Raji (cell line): ENCODE data around the gene PPIH.

Source experiments
- POLR2A ChIP-seq: IDR thresholded peaks from 2 replicates; pipeline ENCODE4 v1.6.1; 2011; ENCODE audit warnings: low read depth, low read length, control low read depth; ENCODE audit not compliant: insufficient read depth

Gene PPIH

GRCh38 chr1:42680921-42681683 lies 22.9 kb downstream of the PPIH start:
- TF ChIP-seq POLR2A = no peak

DNA sequence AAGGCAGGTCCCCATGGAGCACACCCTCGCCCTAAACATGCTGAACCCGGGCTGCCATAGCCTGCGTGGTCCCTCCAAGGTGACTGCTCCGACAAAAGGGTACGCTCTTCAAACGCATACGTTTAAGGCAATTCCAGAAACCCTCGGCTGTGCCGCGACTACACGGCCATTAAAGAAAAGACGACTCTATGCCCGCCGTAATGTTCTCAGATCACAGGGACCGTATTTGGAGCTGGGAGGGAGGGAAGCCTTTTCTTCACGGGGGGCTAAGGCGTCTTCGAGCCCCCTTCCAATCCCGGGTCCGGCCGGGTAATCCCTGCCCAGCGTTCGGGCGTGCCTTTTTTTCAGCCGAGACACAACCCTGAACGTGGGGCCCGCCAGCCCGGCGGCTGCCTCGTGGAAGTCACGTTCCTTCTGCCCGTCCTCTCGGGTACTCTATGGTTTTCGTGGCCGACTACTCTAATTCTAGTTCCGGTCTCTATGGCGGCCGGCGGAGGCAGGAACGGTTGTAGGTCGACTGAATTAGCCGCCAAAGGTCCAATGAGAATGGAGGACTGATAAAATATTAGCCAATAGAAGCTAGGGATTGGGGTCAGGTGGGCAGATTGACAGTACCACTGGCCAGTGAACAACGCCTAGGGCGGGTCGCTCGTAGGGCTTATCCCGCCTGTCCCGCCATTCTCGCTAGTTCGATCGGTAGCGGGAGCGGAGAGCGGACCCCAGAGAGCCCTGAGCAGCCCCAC lies 23.7 kb downstream of the PPIH start, which contains the start of gene YBX1:
Gene YBX1, plus strand, starts transcription at position 678 of the 743 bp plus-strand sequence. CDS start 148 bp downstream, outside the sequence.
- peak; percentile 69 for TF ChIP-seq POLR2A

DNA sequence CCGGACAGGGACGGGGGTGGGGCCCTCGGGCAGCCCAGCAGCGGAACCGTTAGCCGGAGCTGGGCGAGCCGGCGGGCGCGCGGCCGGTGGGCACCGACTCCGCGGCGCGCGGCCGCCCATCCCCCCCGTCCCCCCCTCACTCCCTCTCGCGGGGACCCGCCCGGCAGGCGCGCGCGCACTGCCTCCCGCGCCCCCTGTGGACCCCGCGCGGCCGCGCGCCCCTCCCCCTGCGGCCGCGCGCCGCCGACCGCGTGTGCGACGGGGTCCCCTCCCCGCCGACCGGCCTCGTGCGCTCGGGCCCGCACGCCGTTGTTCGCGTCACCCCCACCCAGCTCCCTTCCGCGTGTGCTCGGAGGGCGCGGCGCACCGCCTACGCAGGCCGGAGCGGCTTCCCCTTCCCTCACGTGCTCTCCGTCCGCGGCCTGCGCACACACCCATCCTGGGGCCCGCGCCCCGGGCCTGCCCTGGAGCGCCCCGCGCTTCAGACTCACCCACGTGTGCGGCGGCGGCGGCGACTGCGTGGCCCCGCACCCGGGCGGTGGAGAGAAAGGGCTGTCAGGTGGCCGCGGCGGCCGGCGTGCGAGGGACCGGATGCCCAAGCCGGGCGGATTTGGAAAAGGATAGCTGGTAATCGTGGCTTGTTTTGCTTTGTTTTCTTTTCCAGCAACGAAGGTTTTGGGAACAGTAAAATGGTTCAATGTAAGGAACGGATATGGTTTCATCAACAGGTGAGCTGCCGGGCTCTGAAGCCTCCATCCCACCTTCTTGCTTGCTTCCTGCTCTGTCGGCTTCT lies 24.7 kb downstream of the PPIH start:
- TF ChIP-seq POLR2A = peak; percentile 59

DNA sequence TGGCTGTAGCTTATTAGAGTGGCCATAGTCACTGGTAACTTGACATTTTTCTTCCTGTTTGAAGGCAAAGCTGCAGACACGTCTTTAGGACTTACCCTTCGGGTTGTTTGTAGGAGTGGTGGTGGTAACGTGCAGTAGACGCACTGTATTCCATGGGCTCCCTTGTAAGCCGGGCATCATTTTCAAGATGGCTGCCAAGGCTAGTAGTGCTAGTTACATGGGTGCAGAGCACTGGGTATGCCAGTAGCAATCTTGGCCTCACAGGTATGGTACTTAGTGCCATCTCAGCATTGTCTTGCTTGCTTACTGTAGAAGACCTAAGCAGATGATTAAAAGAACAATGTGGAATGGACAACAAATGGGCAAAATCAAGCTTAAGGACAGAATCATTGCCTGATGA lies 25.9 kb downstream of the PPIH start:
- no peak for TF ChIP-seq POLR2A

- no peak for TF ChIP-seq POLR2A
Measured at GRCh38 chr1:42686418-42686817, 28.2 kb downstream of the PPIH start.

DNA sequence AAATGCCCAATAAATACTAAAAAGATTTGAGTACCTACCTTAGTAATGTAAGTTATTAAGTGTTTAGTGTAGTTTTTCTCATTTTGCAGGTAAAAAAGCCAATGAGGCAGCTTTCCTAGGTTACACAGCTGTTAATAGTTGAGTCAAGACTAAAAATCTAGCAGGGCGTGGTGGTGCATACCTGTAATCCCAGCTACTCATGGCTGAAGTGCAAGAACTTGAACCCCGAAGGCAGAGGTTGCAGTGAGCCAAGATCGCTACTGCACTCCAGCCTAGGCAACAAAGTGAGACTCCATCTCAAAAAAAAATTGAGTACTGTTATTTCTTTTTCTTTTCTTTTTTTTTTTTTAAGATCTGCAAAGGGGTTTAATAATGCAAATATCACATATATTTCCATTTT lies 31.7 kb downstream of the PPIH start:
- TF ChIP-seq POLR2A = no peak

DNA sequence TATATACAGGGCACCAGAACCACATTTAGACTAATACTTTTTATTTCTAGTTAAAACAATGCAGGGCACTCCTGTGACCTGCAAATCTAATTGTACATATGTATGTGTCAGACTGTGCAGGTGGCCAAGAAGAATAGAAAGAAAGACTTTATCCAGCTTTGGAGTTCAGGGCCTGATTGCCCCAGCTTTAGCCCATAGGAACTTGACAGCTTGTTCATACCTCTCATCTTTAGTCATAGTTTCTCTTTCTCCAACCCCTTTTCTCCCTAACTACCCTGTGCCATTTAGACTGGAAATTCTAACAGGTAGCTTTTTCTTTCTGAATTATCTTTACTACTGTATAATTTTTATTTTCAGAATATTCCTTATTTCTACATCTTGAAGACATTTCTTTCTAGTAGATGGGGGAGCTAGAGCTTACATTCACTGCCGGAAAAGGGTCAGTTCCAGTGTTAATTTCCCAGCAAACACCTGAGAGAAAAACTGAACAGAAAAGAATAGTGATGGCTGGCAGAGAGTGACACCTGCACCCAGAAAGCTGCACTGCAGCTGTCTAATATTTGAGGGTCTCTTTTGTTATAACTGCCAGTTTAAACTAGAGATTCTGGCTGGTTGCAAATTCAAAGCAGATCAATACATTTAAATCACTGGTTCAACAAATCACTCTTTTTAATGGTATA lies 32.4 kb downstream of the PPIH start:
- TF ChIP-seq POLR2A = no peak

DNA sequence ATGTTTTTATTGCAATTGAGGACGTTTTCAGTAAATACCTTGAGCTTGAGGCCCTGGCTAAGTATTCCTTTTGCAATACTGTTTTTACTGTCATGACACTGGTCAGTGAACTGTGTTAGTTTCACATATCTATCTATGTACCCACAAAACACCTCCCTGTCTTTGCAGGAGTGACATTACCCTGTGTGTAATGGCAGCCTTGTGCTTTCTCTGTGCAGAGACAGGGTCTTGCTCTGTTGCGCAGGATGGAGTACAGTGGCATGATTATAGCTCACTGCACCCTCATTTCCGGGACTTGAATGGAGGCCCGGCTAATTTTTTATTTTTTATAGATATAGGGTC lies 32.9 kb downstream of the PPIH start:
- TF ChIP-seq POLR2A = no peak

- no peak for TF ChIP-seq POLR2A
Measured at GRCh38 chr1:42692461-42692860, 34.2 kb downstream of the PPIH start.

DNA sequence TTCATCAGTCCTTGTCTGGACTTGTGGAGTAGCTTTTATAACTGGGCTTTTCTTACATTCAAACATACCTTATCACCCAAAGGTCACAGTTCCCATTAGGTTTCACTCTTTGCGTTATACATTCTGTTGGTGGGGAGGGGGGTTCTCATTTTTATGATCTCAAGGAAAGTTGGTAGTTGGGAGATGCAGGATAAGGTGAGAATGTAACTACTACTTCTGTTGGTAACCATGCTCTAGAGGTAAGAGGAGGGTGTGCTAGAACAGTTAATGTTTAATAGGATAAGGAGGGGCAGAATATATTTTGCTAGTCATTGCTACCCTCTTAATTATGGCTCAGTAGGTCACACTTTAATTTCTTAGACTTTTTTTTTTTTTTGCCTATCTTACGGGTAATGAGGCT lies 34.7 kb downstream of the PPIH start:
- no peak for TF ChIP-seq POLR2A

- no peak for TF ChIP-seq POLR2A
Measured at GRCh38 chr1:42698081-42698813, 40.0 kb downstream of the PPIH start.

DNA sequence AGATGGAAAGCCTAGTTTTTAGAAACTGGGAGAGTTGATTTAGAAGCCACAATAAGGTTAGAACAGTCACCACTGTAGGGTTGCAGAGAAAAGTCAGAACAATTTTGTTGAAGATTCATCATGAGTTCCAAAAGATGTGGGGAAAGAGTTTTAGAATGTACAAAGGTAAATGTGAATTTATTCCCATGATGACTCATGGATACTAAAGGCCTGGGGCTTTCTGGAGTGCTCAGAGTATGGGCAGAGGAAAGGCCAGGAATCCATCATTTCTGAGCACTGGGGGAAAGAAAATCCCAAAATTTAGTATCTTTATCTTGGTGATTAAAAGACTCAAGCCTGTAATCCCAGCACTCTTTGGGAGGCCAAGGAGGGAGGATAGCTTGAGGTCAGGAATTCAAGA lies 41.8 kb downstream of the PPIH start:
- no peak for TF ChIP-seq POLR2A

- TF ChIP-seq POLR2A = no peak
Measured at GRCh38 chr1:42703888-42704464, 45.8 kb downstream of the PPIH start.

- TF ChIP-seq POLR2A = no peak
Measured at GRCh38 chr1:42713293-42713692, 55.1 kb downstream of the PPIH start.

DNA sequence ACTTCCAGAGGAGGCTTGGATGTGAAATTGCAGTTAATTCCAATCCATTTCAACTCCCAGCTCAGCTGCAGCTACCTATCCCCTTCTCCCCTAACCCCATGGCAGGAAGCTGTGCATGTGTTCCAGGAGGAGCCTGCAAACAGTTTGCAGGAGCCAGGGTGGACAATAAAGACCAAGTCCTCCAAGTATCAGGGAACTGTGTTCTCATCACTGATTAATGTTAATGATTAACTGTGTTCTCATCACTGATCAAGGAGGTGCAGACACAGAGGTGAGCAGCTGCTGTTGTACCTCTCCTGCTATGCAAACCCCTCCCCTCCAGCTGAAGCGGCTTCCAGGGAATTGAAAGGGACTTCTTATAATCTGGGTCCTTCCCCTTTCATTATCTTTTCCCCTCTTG lies 62.6 kb downstream of the PPIH start:
- TF ChIP-seq POLR2A = no peak

DNA sequence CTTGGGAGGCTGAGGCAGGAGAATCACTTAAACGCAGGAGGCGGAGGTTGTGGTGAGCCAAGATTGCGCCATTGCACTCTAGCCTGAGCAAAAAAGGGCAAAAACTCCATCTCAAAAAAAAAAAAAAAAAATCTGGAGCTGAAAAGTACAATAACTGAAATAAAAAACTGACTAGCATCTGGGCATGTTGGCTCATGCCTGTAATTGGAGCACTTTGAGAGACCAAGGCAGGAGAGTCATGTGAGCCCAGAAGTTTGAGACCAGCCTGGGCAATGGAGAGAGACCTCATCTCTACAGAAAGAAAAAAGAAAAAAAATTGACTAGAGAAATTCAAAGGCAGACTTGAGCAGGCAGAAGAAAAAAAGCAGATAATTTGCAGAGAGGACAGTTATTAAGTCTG lies 63.7 kb downstream of the PPIH start:
- no peak for TF ChIP-seq POLR2A
